SK-N-SH treated with all-trans-retinoic acid at 6 μM for 48 hours (cell line): ENCODE data around the gene TOMM7.

Experiments
- ARNTL ChIP-seq: fragments of 450-650 bp; formaldehyde crosslinking; IDR thresholded peaks from 2 replicates; pipeline ENCODE4 v1.5.0; 2020; ENCODE audit warnings: low read depth, mild to moderate bottlenecking, moderate library complexity, borderline replicate concordance
- BACH2 ChIP-seq: fragments of 250-450 bp; sonication (Bioruptor Pico); IDR thresholded peaks from 2 replicates; pipeline ENCODE4 v1.9.0; 2021; ENCODE audit warnings: mild to moderate bottlenecking, borderline replicate concordance
- CSDC2 ChIP-seq: fragments of 250-450 bp; sonication (Bioruptor Pico); IDR thresholded peaks from 2 replicates; pipeline ENCODE4 v1.5.0; 2020; ENCODE audit warnings: mild to moderate bottlenecking, moderate library complexity
- ESRRG ChIP-seq: fragments of 250-450 bp; sonication (Bioruptor Pico); IDR thresholded peaks from 2 replicates; pipeline ENCODE4 v1.6.1; 2021; ENCODE audit warnings: mild to moderate bottlenecking
- GLIS3 ChIP-seq: fragments of 250-450 bp; sonication (Bioruptor Pico); IDR thresholded peaks from 2 replicates; pipeline ENCODE4 v1.5.0; 2020; ENCODE audit warnings: mild to moderate bottlenecking, moderate library complexity
- OSR1 ChIP-seq: fragments of 250-450 bp; sonication (Bioruptor Pico); IDR thresholded peaks from 2 replicates; pipeline ENCODE4 v1.8.0; 2022; ENCODE audit warnings: moderate library complexity, mild to moderate bottlenecking, inconsistent platforms
- PATZ1 ChIP-seq: fragments of 250-450 bp; sonication (Bioruptor Pico); IDR thresholded peaks from 2 replicates; pipeline ENCODE4 v1.8.0; 2020; ENCODE audit warnings: mild to moderate bottlenecking, moderate library complexity, borderline replicate concordance
- POU6F1 ChIP-seq: fragments of 250-450 bp; sonication (Bioruptor Pico); IDR thresholded peaks from 2 replicates; pipeline ENCODE4 v1.8.0; 2021; ENCODE audit warnings: low read depth, mild to moderate bottlenecking, moderate library complexity, borderline replicate concordance
- TCF4 ChIP-seq: fragments of 250-450 bp; sonication (Bioruptor Pico); IDR thresholded peaks from 2 replicates; pipeline ENCODE4 v1.8.0; 2021; ENCODE audit warnings: mild to moderate bottlenecking, moderate library complexity, borderline replicate concordance
- TOX ChIP-seq: fragments of 250-450 bp; sonication (Bioruptor Pico); IDR thresholded peaks from 2 replicates; pipeline ENCODE4 v1.8.0; 2021; ENCODE audit warnings: mild to moderate bottlenecking, moderate library complexity, borderline replicate concordance
- ZC3H10 ChIP-seq: fragments of 250-450 bp; sonication (Bioruptor Pico); IDR thresholded peaks from 2 replicates; pipeline ENCODE4 v1.5.1; 2021; ENCODE audit warnings: mild to moderate bottlenecking, moderate library complexity
- ZFP3 ChIP-seq: fragments of 250-450 bp; sonication (Bioruptor Pico); IDR thresholded peaks from 2 replicates; pipeline ENCODE4 v1.5.0; 2020; ENCODE audit warnings: mild to moderate bottlenecking, moderate library complexity
- ZFP30 ChIP-seq: fragments of 450-650 bp; formaldehyde crosslinking; IDR thresholded peaks from 2 replicates; pipeline ENCODE4 v1.5.0; 2022; ENCODE audit warnings: mild to moderate bottlenecking, moderate library complexity
- TF ChIP-seq, protein P1 (sequence below): fragments of 250-450 bp; sonication (Bioruptor Pico); IDR thresholded peaks from 2 replicates; pipeline ENCODE4 v1.5.1; 2020; ENCODE audit warnings: low read depth, mild to moderate bottlenecking, moderate library complexity

DNA sequence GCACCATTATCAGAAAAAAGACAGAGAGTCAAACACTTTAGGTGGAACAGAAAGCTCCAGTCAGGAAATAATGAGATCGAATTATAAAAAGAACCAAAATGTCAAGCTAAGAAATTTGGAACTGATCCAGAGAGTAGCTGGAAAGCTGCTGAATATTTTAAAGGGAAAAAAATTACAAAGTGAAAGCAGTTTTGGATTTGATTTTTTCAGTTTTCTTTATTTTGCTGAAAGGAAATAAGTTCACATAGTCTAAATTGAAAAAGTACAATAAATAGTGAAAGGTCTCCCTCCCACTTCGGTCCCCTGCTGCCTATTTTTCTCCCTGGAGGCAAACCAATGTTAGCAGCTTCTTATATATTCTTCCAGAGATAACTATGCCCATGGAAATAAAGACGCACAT is 11.3 kb upstream of the TOMM7 start:
- TF ChIP-seq PATZ1 (no peak), GLIS3 (CRISPR knock-in tag) (no peak), ESRRG (no peak), TOX (CRISPR knock-in tag) (no peak), ARNTL (CRISPR knock-in tag) (no peak), CSDC2 (CRISPR knock-in tag) (no peak), ZFP30 (CRISPR knock-in tag) (no peak), TCF4 (no peak), ZFP3 (CRISPR knock-in tag) (no peak), ZC3H10 (CRISPR knock-in tag) (no peak), BACH2 (CRISPR knock-in tag) (no peak), POU6F1 (CRISPR knock-in tag) (no peak), OSR1 (CRISPR knock-in tag) (no peak)
- TF ChIP-seq, protein P1, sequence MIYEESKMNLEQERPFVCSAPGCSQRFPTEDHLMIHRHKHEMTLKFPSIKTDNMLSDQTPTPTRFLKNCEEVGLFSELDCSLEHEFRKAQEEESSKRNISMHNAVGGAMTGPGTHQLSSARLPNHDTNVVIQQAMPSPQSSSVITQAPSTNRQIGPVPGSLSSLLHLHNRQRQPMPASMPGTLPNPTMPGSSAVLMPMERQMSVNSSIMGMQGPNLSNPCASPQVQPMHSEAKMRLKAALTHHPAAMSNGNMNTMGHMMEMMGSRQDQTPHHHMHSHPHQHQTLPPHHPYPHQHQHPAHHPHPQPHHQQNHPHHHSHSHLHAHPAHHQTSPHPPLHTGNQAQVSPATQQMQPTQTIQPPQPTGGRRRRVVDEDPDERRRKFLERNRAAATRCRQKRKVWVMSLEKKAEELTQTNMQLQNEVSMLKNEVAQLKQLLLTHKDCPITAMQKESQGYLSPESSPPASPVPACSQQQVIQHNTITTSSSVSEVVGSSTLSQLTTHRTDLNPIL (CRISPR knock-in tag) = no peak
